A673 (cell line): ENCODE results near the gene YOD1.

ENCODE experiments used
- EZH2 ChIP-seq: fragments of 200-600 bp; sonication (generic); IDR thresholded peaks from 2 replicates; pipeline ENCODE4 v1.6.1; 2017; ENCODE audit warnings: borderline replicate concordance, low read depth, mild to moderate bottlenecking, mixed read lengths, antibody characterized with exemption, low read length; ENCODE audit not compliant: poor library complexity, severe bottlenecking
- TF ChIP-seq, protein P1 (sequence below): fragments of 300-800, 200-600 bp; sonication (generic); conservative IDR thresholded peaks from 2 replicates; pipeline ENCODE4 v1.5.1; 2017; ENCODE audit warnings: low read depth, mild to moderate bottlenecking, antibody characterized with exemption, low read length, moderate library complexity, mixed read lengths

GRCh38 chr1:207088161-207088560, 37.2 kb upstream of the YOD1 start:
- TF ChIP-seq, protein P1, sequence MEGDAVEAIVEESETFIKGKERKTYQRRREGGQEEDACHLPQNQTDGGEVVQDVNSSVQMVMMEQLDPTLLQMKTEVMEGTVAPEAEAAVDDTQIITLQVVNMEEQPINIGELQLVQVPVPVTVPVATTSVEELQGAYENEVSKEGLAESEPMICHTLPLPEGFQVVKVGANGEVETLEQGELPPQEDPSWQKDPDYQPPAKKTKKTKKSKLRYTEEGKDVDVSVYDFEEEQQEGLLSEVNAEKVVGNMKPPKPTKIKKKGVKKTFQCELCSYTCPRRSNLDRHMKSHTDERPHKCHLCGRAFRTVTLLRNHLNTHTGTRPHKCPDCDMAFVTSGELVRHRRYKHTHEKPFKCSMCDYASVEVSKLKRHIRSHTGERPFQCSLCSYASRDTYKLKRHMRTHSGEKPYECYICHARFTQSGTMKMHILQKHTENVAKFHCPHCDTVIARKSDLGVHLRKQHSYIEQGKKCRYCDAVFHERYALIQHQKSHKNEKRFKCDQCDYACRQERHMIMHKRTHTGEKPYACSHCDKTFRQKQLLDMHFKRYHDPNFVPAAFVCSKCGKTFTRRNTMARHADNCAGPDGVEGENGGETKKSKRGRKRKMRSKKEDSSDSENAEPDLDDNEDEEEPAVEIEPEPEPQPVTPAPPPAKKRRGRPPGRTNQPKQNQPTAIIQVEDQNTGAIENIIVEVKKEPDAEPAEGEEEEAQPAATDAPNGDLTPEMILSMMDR: no peak
- no peak for TF ChIP-seq EZH2
